HG03097 (cell line): ENCODE measurements around the gene TLE3.
A peak's percentile ranks its signal among the peaks of the same experiment; 100 is the strongest.

Source experiments
- ATAC-seq: cut with Tn5 transposase; IDR thresholded peaks from one replicate; pipeline ENCODE4 v1.9.1; 2021; ENCODE audit not compliant: unreplicated experiment, low FRiP score

Gene TLE3

GRCh38 chr15:70034596-70034995 is 63.1 kb downstream of the TLE3 start:
- ATAC-seq: no peak

DNA sequence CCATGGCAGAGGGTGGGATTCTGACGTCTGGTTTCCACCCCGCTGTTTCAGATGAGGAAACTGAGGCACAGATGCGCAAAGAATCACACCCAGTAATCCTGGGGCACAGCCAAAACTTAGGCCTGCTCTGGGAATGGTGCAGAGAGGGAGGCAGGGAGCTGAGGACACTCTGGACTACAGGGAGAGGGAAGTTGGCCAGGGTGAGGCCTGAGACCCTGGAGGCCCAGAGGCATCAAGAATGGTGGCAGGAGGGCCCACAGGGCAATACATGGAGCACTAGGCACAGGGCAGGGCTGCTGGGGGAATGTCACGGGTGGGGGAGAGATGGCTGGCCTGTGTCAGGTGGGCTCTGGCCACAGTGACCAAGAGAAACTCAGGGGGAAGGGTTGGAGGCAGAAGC is 63.6 kb downstream of the TLE3 start:
- no peak for ATAC-seq

- no peak for ATAC-seq
These were observed 64.1 kb downstream of the TLE3 start for GRCh38 chr15:70033529-70034140.

DNA sequence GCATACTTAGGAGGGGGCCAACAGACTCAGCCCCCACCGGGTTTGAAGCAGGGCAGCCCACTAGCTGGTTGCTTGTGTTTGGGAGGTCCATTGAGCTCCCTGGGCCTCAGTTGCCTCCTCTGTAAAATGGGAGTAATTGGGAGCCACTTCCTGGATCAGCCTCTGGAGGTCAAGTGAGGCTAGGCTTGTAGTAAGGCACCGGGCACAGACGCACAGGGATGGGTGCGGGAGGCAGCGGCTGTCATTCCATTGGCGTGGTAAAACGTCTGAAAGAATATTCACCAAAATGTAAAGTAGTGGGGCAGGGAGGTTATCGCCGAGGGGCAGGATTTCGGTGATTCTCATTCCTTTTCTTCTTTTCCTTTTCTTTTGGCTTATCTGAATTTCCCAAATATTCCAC is 64.6 kb downstream of the TLE3 start:
- no peak for ATAC-seq

- no peak for ATAC-seq
These were observed 65.2 kb downstream of the TLE3 start for GRCh38 chr15:70032509-70032908.

GRCh38 chr15:70031713-70032112 is 66.0 kb downstream of the TLE3 start:
- no peak for ATAC-seq

DNA sequence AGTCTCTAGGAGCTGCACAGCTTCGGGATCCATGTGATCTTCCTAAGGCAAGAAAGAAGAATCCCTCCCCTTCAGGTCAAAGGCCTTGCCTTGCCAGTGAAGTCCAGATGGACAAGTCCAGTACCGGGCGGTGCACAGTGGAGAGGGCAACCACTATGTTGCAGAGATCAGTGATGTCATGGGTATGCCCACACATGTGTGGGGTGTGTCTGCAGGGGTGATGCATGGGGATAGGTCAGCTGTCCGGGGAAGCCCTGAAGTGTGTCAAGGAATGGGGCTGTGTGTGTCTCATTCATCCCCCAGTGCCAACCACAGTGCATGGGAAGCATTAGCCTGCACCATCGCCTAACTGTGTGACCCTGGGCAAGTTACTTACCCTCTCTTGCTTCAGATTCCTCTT is 66.5 kb downstream of the TLE3 start:
- ATAC-seq: no peak

- no peak for ATAC-seq
These were observed 66.9 kb downstream of the TLE3 start for GRCh38 chr15:70030851-70031250.

- ATAC-seq: no peak
These were observed 68.4 kb downstream of the TLE3 start for GRCh38 chr15:70029297-70029701.

DNA sequence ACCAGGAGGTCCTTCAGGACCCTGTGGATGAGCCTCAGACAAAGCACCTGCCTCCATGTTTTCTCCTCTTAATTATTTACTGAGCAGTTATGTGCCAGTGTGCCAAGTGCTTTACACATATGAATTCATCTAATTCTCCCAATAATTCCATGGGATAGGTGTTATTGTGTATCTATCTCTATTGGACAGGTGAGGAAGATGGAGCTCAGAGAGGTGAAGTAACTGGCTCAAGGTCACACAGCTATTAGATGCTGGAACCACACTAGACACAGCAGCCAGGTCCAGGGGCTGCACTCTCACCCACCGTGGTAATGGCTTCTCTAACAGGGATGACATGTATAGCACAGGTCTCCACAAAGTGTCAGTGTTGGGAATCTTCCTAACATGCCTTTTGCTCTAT is 70.2 kb downstream of the TLE3 start:
- ATAC-seq: no peak

DNA sequence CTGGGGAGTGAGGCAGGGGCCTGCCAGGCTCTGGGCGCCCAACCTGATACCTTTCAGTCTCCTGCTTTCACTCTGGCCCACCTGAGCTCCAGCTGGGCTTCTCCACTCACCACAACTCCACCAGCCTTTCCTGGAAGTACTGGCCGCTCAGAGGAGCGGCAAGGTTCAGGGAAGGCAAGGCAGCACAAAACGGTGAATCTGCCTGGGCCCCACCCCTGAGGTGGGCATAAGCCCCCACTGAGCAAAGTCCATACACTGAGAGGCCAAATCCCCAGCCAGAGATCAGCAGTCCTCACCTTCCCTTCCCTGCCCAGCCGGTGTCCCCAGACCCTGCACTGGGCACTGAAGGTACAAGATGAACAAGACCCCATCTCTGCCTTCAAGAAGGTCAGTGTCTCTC is 70.7 kb downstream of the TLE3 start:
- ATAC-seq: no peak

GRCh38 chr15:70025413-70026296 is 72.1 kb downstream of the TLE3 start:
- no peak for ATAC-seq

DNA sequence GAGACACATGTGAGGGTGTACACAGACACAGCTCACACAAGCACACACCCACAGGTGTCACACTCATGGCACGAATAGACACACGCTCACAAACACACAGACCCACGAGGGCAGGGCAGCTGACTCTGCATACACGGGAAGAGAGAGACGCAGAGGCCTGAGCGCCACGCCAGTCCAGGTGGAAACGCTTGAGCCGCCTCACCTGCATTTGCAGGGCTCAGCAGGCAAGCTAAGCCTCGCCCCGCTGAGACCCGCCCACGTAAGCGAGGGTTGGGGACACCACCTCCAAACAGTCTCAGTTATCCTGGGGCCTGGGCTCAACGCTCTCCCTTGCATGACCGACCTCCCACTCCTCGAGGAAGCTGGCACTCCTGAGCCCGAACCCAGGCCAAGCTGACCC is 73.2 kb downstream of the TLE3 start:
- no peak for ATAC-seq

DNA sequence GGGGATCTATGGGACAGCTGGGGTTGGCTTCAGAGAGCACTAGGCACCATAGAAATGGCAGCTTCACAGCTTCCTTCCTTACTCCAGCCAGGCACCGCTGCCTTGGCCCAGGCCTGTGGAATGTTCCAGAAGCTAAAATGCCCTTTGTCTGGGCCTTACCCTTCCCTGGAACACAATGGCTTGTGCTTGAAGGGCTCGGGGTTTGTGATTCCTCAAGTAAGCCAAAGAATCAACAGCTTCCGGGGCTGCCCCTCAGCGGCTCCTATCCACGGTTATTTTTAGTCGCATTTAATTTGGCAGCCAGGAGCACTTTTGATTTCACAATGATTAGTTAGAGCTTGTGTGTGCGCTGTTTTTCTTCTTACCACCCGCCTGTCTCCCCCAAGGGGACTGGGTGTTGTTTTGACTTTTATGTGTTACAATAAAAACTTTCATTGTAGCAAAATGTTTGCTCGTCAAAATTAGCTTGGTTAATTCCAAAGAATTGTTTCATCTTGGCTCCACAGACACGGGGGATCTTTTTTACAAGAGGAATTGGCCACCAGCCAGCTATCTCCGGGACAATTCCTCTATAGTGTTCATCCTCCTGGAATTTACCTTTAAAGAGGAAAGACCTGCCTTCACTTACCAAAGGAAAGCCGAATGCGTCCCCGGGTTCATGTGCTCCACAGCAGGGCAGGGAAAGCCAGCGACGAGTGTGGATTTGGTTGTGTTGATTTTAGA is 73.8 kb downstream of the TLE3 start:
- no peak for ATAC-seq

DNA sequence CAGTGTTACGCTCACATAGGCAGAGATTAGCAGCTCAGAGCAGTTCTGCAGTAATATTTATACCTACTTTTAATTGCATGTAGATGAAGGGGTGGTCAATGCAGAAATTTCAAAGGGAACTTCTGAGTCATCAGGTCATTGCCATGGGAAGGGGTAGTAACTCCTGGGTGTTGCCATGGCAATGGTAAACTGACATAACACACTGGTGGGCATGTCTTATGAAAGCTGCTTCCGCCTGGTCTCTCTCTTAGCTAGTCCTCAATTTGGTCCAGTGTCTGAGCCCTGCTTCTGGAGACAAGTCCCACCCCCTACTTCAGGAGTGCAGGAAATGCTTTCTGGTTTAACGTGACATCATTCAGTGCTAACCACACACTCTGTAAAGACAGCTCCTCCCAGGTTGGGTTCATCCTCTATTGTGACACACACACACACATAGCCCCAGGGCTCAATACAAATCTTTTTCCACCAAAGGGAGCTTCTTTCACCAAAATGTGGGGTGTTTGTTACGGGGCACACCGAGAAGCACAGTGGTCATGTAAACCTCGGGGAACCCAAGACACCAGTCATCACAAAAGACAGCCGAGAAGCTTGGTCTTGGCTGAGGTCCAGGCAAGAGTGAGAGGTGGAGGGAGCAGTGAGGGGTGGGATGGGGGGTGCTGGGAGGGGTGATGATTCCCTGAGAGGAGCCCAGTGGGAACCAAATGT is 74.5 kb downstream of the TLE3 start:
- peak; percentile 68 for ATAC-seq

- no peak for ATAC-seq
These were observed 77.5 kb downstream of the TLE3 start for GRCh38 chr15:70020229-70020628.

DNA sequence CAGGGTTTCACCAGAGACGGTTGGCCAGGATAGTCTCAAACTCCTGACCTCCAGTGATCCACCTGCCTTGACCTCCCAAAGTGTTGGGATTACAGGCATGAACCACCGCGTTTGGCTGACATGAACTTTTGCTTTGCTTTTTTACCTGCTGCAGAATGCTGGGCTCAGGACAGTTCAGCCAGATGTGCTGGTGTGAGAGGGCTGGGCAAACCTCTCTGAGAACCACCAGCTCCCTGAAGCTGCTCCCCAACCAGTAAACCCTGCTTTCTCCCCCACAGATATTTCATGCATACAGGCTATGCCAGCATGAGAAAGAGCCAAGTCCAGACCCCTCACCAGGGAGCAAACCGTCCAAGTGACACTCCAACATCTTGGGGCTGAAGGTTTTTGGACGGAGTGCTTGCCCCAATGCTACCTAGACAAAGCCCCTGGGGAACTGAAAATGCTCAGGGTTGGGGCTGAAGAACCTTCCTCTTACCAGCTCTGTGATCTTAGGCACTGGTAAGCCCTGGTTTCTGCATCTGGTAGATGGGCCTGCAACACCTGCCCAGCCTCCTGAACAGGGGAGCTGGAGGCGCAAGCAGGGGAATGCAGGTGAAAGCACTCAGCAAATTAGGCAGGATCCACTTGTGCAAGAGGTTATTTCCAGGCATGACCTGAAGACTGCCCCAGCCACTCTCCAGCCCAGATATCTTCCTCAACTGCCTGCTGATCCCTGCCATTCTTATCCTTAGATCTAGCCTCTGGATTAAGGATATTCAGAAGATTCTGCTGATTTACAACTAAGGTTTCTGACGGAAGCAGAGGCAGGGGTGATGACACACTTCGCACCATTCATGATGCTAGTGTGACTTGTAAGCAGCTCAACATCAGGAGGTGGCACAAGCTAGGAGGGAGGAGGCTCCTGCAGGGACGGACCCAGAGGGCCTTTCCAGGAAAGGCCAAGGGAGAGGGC is 78.8 kb downstream of the TLE3 start:
- no peak for ATAC-seq

DNA sequence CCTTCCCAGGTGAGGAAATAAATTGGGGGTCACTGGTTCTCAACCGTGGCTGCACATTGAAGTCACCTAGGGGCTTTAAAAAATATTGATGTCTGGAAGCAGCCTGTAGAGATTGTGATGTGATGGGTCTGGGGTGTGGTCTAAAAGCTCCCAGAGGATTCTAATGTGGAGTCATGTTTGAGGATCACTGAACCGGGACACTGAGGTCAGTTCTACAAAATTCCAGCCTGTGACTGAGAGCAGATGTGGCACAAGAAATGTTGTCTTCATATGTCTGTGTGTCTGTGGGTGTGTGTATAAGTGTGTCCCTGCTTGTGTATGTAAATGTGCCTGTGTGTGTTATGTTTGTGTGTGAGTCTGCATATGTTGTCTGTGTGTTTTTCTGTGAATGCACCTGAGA is 79.9 kb downstream of the TLE3 start:
- ATAC-seq: no peak

DNA sequence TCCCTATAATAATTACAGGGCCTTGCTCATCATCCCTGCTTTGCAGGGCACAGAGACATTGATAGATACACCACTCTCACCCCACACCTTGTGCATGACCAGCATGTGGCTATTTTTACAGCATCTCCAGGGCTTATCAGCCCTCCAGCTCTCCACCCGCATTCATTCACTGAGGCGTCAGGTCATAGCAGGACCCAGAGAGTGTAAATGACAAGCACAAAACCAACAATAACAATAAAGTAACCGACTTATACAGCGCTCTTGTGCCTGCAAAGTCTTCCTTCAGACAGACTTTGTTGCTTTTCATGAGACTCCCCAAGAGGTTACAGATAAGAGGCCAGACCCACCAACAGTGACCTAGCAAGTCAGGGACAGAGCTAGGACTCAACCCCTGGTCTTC is 80.7 kb downstream of the TLE3 start:
- no peak for ATAC-seq

GRCh38 chr15:70016511-70016994 is 81.2 kb downstream of the TLE3 start:
- no peak for ATAC-seq
